ENCODE data around the gene CCDC13.

Gene CCDC13

GRCh38 chr3:42752961-42753360 is 20.1 kb downstream of the CCDC13 start:
- DNase-seq (ENCODE audit: low read depth), result no peak

GRCh38 chr3:42752441-42752840 is 20.6 kb downstream of the CCDC13 start:
- DNase-seq (ENCODE audit: low read depth), result no peak

- DNase-seq (ENCODE audit: low read depth), result peak; percentile 11
These were observed 21.4 kb downstream of the CCDC13 start for GRCh38 chr3:42751609-42752008.

GRCh38 chr3:42750834-42751233 is 22.2 kb downstream of the CCDC13 start:
- no peak for DNase-seq (ENCODE audit: low read depth)

GRCh38 chr3:42749753-42750231 is 23.3 kb downstream of the CCDC13 start:
- DNase-seq (ENCODE audit: low read depth), result peak; percentile 66

- no peak for DNase-seq (ENCODE audit: low read depth)
These were observed 23.9 kb downstream of the CCDC13 start for GRCh38 chr3:42749025-42749752.

GRCh38 chr3:42747581-42747980 is 25.5 kb downstream of the CCDC13 start:
- no peak for DNase-seq (ENCODE audit: low read depth)

GRCh38 chr3:42746455-42747450 is 26.3 kb downstream of the CCDC13 start:
- DNase-seq (ENCODE audit: low read depth), result peak; percentile 17

GRCh38 chr3:42745776-42746454 is 27.1 kb downstream of the CCDC13 start:
- DNase-seq (ENCODE audit: low read depth), result no peak

- peak; percentile 21 for DNase-seq (ENCODE audit: low read depth)
These were observed 27.7 kb downstream of the CCDC13 start for GRCh38 chr3:42745291-42745745.

- no peak for DNase-seq (ENCODE audit: low read depth)
These were observed 29.7 kb downstream of the CCDC13 start for GRCh38 chr3:42743204-42743995.

GRCh38 chr3:42742688-42743087 is 30.4 kb downstream of the CCDC13 start:
- DNase-seq (ENCODE audit: low read depth), result no peak

GRCh38 chr3:42742259-42742658 is 30.8 kb downstream of the CCDC13 start:
- DNase-seq (ENCODE audit: low read depth), result no peak

GRCh38 chr3:42741796-42742195 is 31.3 kb downstream of the CCDC13 start:
- no peak for DNase-seq (ENCODE audit: low read depth)

GRCh38 chr3:42739401-42740158 is 33.5 kb downstream of the CCDC13 start:
- DNase-seq (ENCODE audit: low read depth), result no peak

- DNase-seq (ENCODE audit: low read depth), result no peak
These were observed 36.5 kb downstream of the CCDC13 start for GRCh38 chr3:42736531-42736930.

GRCh38 chr3:42736081-42736480 is 37.0 kb downstream of the CCDC13 start:
- no peak for DNase-seq (ENCODE audit: low read depth)

- DNase-seq (ENCODE audit: low read depth), result no peak
These were observed 37.4 kb downstream of the CCDC13 start for GRCh38 chr3:42735615-42736014.

GRCh38 chr3:42735019-42735418 is 38.0 kb downstream of the CCDC13 start:
- DNase-seq (ENCODE audit: low read depth), result no peak

- no peak for DNase-seq (ENCODE audit: low read depth)
These were observed 38.7 kb downstream of the CCDC13 start for GRCh38 chr3:42734263-42734860.
